Measurements from ENCODE around the gene NKTR. TPM values are rescaled to one million over a fixed set of nuclear protein-coding genes. Genes with fewer than 3 reads are reported as not detected.
"Not testable (repeated sequence)": the region's sequence is repeated elsewhere in the genome, so short reads cannot be mapped to it uniquely, and the experiment has no call there.

Gene NKTR
- total RNA-seq, 1 donor from 2014 or later, result 196 TPM

DNA sequence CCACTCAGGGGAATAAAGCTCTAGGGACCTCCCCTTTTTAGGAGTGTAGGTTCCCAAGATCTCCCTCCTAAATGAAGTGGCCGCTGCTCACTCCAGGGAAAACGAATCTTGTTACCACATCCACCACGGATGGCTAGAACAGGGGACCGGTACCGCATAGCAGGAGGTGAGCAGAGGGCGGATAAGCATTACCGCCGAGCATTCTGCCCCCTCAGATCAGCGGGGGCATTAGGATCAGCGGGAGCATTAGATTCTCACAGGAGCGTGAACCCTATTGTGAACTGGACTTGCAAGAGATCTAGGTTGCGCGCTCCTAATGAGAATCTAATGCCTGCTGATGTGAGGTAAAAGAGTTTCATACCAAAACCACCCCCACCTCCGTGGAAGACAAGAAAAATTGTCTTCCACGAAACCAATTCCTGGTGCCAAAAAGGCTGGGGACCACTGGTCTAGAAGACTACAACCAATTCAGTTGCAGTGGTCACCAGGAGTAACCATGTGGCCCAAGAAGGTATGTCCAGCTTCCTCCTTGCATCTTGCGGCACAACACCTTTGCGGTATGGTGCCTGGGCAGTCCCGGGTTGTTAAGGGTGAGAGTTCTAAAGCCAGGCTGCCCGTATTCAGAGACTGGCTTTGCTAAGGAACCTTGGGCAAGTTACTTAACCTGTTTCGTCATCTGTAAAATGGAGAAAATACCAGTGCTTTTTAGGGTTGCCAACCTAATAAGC is 10.9 kb upstream of the NKTR start:
- Mint-ChIP-seq H3K36me3 (ENCODE audit: unreplicated experiment) (no peaks in the 10 kb centered on the region), H3K27me3 (ENCODE audit: unreplicated experiment) (peaks cover 2% of the 10 kb centered on the region), H3K27ac (ENCODE audit: unreplicated experiment) (peak overlapping the region; percentile 95), H3K4me1 (ENCODE audit: low read depth, unreplicated experiment) (peaks cover 8% of the 10 kb centered on the region), H3K4me3 (ENCODE audit: unreplicated experiment) (peak overlapping the region; percentile 94), H3K9me3 (ENCODE audit: unreplicated experiment) (peaks cover 7% of the 10 kb centered on the region)
- no peak for DNase-seq
- no peak for TF ChIP-seq CTCF (IDR thresholded peaks at IDR 0.05; ENCODE audit: partially characterized antibody, unreplicated experiment)

GRCh38 chr3:42590989-42591756 is 9.3 kb upstream of the NKTR start:
- Mint-ChIP-seq H3K27ac (ENCODE audit: unreplicated experiment) (peak overlapping the region; percentile 90), H3K27me3 (ENCODE audit: unreplicated experiment) (peaks cover 2% of the 10 kb centered on the region), H3K4me3 (ENCODE audit: unreplicated experiment) (peak overlapping the region; percentile 94), H3K9me3 (ENCODE audit: unreplicated experiment) (peaks cover 7% of the 10 kb centered on the region), H3K4me1 (ENCODE audit: low read depth, unreplicated experiment) (peaks cover 8% of the 10 kb centered on the region), H3K36me3 (ENCODE audit: unreplicated experiment) (no peaks in the 10 kb centered on the region)
- DNase-seq, result peak; percentile 31
- no peak for TF ChIP-seq CTCF (IDR thresholded peaks at IDR 0.05; ENCODE audit: partially characterized antibody, unreplicated experiment)

DNA sequence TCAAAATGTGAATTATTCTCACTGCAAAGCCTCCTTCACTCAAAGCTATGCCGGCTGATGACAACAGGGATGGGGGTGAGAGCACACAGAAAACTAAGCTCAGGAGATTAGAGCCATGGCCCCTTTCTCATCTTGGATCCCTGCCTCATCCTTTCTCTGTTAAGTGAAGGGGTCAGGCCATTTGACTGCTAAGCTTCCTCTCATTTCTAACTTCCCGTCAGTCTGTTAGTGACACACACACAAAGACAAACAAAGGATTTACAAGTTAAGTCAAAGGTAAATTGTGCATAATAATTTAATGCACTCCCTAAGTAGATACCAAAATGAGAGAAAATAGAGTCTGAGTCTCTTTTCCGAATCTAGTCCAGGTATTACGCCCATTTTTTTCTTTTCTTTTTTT is 8.7 kb upstream of the NKTR start:
- Mint-ChIP-seq H3K4me3 (ENCODE audit: unreplicated experiment) (peak overlapping the region; percentile 94), H3K36me3 (ENCODE audit: unreplicated experiment) (no peaks in the 10 kb centered on the region), H3K27me3 (ENCODE audit: unreplicated experiment) (peaks cover 2% of the 10 kb centered on the region), H3K27ac (ENCODE audit: unreplicated experiment) (peak overlapping the region; percentile 73), H3K9me3 (ENCODE audit: unreplicated experiment) (peaks cover 7% of the 10 kb centered on the region), H3K4me1 (ENCODE audit: low read depth, unreplicated experiment) (peaks cover 8% of the 10 kb centered on the region)
- no peak for TF ChIP-seq CTCF (IDR thresholded peaks at IDR 0.05; ENCODE audit: partially characterized antibody, unreplicated experiment)
- no peak for DNase-seq

GRCh38 chr3:42593635-42594034 is 6.9 kb upstream of the NKTR start:
- TF ChIP-seq CTCF (IDR thresholded peaks at IDR 0.05; ENCODE audit: partially characterized antibody, unreplicated experiment), result no peak
- peaks cover 2% of the 10 kb centered on the region for H3K27me3 Mint-ChIP-seq (ENCODE audit: unreplicated experiment)
- peaks cover 8% of the 10 kb centered on the region for H3K4me1 Mint-ChIP-seq (ENCODE audit: low read depth, unreplicated experiment)
- no peak overlapping the region for H3K27ac Mint-ChIP-seq (ENCODE audit: unreplicated experiment)
- DNase-seq, result no peak
- peaks cover 9% of the 10 kb centered on the region for H3K9me3 Mint-ChIP-seq (ENCODE audit: unreplicated experiment)
- H3K36me3 Mint-ChIP-seq (ENCODE audit: unreplicated experiment), result no peaks in the 10 kb centered on the region
- H3K4me3 Mint-ChIP-seq (ENCODE audit: unreplicated experiment), result no peak overlapping the region

GRCh38 chr3:42595682-42596081 is 4.8 kb upstream of the NKTR start:
- Mint-ChIP-seq H3K27me3 (ENCODE audit: unreplicated experiment) (peaks cover 3% of the 10 kb centered on the region), H3K4me3 (ENCODE audit: unreplicated experiment) (no peak overlapping the region), H3K27ac (ENCODE audit: unreplicated experiment) (no peak overlapping the region), H3K9me3 (ENCODE audit: unreplicated experiment) (peaks cover 9% of the 10 kb centered on the region), H3K36me3 (ENCODE audit: unreplicated experiment) (no peaks in the 10 kb centered on the region), H3K4me1 (ENCODE audit: low read depth, unreplicated experiment) (peaks cover 12% of the 10 kb centered on the region)
- no peak for DNase-seq
- no peak for TF ChIP-seq CTCF (IDR thresholded peaks at IDR 0.05; ENCODE audit: partially characterized antibody, unreplicated experiment)

GRCh38 chr3:42597098-42597497 is 3.4 kb upstream of the NKTR start:
- H3K4me1 Mint-ChIP-seq (ENCODE audit: low read depth, unreplicated experiment), result peaks cover 12% of the 10 kb centered on the region

More at GRCh38 chr3:42597098-42597497, 3.4 kb upstream of the NKTR start:
- H3K27ac Mint-ChIP-seq (ENCODE audit: unreplicated experiment); H3K9me3 Mint-ChIP-seq (ENCODE audit: unreplicated experiment); H3K36me3 Mint-ChIP-seq (ENCODE audit: unreplicated experiment); H3K4me3 Mint-ChIP-seq (ENCODE audit: unreplicated experiment); DNase-seq; H3K27me3 Mint-ChIP-seq (ENCODE audit: unreplicated experiment): not testable (repeated sequence)

Measured in glutamatergic neuron (in vitro differentiated cells).